D721Med (cell line): ENCODE data around the gene LNX1.

Experiments
- DNase-seq: peaks from one replicate; pipeline ENCODE4 v3.0.0; 2011; ENCODE audit warnings: low spot score; ENCODE audit not compliant: insufficient read length
- FAIRE-seq: peaks from 2 replicates; lab custom pipeline; 2011; peaks lifted over from hg19 to GRCh38; lab: Jason Lieb, UNC
- TF ChIP-seq, protein P1 (sequence below): IDR thresholded peaks from 2 replicates; pipeline ENCODE4 v1.5.1; 2012; ENCODE audit warnings: mild to moderate bottlenecking, control low read depth; ENCODE audit not compliant: insufficient read depth; ENCODE audit errors: missing control alignments

The LNX1 gene

DNA sequence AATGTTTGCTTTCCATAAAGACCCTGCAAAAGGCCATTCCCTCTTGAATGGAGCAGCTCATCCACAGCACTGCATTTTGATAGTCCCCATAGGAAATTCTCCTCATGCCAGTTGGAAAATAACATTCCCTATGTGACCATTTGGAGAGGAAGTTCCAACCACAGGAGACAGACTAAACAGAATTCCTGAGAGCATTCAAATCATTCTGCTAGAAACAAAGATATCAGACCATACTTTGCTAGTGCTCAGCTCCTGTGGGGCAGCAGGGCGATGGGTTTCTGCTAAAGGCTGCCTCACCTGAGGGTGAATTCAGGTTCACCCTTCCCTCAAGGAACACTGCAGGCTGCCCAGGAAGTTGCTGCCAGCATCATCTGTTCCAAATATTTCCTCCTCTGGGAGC is 58.8 kb downstream of the LNX1 start:
- DNase-seq = no peak
- FAIRE-seq = no peak
- TF ChIP-seq, protein P1, sequence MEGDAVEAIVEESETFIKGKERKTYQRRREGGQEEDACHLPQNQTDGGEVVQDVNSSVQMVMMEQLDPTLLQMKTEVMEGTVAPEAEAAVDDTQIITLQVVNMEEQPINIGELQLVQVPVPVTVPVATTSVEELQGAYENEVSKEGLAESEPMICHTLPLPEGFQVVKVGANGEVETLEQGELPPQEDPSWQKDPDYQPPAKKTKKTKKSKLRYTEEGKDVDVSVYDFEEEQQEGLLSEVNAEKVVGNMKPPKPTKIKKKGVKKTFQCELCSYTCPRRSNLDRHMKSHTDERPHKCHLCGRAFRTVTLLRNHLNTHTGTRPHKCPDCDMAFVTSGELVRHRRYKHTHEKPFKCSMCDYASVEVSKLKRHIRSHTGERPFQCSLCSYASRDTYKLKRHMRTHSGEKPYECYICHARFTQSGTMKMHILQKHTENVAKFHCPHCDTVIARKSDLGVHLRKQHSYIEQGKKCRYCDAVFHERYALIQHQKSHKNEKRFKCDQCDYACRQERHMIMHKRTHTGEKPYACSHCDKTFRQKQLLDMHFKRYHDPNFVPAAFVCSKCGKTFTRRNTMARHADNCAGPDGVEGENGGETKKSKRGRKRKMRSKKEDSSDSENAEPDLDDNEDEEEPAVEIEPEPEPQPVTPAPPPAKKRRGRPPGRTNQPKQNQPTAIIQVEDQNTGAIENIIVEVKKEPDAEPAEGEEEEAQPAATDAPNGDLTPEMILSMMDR = no peak

DNA sequence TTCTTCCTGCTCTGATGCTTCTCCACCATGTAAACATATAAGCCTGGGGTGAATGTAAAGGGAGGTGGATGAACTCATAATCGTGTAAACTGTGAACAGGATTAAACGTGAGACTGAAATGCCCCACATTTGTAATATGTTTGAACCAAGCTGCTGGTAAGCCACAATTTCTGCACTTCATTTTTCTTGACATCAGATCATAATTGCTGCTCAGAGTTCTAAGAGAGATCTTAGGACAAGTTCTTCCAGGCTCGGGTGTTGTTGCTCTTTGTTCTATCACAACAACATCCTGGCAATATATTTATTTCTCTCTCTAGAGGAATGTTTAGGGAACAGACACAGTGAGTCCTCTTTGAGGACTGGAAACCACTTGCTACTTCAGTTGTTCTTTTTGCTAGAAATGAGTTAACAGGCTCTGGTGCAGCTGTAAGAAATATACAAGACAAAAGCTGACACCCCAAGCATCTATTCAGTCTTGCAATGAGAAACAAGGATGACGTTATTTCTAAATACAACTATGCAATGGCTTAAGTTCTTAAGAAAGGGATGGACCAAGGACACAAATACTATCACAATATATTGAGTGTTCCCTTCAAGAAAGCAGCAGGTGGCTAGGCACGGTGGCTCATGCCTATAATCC is 59.6 kb downstream of the LNX1 start:
- DNase-seq (no peak), FAIRE-seq (no peak)
- TF ChIP-seq, protein P1 = no peak

DNA sequence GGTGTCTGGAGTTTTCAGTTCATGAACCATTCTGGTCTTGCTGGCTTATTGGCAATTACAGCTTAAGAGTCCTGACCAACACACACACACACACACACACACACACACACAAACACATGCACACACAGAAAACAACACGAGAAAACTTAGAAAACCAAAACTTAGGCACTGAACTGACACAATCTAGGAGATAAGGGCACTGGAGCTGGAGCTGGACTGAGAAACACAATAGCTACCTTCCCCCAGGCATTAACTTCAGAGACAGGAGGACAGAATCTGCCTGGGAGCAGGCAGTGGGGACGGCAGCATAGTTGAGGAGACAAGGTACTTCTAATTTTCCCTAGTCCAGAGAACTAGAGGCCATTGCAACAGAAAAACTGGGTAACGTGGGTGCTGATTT is 62.3 kb downstream of the LNX1 start:
- no peak for FAIRE-seq
- TF ChIP-seq, protein P1 = no peak
- DNase-seq = no peak

DNA sequence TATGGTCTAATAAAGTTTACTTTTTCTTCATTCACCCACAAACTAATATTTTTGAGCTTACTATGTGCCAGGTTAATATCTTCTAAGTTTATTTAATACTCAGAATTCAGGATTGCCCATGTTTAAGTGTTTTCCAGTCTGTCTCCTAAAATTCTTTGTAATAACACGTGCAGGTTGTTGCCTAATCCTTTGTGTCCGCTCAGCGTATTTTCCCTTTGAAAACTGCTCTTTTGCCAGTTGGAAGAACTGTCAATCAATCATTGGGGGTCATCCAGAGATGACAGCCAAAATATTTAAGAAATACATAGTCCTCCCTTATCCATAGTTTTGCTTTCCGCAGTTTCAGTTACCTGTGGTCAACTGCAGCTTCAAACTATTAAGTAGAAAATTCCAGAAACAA is 63.4 kb downstream of the LNX1 start:
- TF ChIP-seq, protein P1 = no peak
- DNase-seq (no peak), FAIRE-seq (no peak)

DNA sequence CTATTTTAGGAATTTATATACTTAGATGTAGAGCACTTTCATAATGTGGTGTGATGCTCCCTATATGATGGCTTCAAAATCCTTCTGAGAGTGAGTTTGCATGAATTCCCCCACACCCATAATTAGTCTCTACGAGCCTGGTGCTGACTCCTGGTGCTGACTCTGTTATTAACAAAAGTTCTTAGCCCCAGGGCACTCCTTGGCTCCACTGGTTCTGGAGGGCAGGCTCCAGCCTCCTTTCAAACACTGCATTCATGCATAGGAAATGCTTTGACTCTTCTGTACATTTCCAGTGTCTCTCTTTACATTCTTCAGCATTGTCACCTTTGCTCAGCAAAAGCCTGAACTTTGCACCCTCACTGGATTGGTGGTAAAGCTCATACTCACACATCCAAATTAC is 64.0 kb downstream of the LNX1 start:
- TF ChIP-seq, protein P1 = no peak
- no peak for FAIRE-seq
- no peak for DNase-seq

DNA sequence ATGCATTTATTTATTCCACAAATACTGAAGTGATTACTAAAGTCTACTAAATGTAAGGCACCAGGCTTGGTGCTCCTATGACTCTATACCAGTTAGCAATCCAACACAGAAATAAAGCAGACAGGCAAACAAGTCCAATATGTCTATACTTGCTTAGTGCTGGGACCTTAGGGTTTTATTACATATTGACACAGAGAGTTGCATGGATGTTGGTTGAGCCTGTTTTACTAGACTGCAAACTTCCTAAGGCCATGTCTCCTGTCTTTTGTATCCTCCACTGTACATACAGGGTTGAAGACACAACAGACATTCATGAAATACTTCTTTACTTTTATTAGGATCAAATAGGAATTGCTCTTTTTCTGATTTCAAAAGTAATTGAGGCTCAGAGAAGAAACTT is 69.0 kb downstream of the LNX1 start:
- DNase-seq = no peak
- no peak for FAIRE-seq
- TF ChIP-seq, protein P1 = no peak

DNA sequence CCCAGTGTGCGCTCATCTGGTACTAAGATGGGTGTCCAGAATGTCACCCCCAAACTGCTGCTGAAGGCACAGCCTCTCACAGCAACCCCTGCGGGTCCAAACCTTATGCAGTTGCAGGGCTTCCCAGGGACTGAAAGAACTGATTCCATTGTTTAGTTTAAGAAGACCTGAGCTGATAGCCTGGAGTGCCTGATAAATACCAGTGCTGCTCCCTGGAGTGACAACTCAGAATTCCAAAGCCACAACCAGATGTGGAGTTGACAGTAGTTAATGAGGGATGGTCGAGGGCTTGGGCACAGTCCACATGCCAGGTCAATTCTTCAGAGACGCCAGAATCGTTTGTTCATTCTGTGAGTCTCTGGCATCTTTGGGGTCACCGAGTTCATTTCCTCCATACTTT is 71.2 kb downstream of the LNX1 start:
- DNase-seq (no peak), FAIRE-seq (no peak)
- TF ChIP-seq, protein P1 = no peak
